Measurements from ENCODE around the gene SLCO1B3.
"Not testable (repeated sequence)": the region's sequence is repeated elsewhere in the genome, so short reads cannot be mapped to it uniquely, and the experiment has no call there.

SLCO1B3 gene, protein sequence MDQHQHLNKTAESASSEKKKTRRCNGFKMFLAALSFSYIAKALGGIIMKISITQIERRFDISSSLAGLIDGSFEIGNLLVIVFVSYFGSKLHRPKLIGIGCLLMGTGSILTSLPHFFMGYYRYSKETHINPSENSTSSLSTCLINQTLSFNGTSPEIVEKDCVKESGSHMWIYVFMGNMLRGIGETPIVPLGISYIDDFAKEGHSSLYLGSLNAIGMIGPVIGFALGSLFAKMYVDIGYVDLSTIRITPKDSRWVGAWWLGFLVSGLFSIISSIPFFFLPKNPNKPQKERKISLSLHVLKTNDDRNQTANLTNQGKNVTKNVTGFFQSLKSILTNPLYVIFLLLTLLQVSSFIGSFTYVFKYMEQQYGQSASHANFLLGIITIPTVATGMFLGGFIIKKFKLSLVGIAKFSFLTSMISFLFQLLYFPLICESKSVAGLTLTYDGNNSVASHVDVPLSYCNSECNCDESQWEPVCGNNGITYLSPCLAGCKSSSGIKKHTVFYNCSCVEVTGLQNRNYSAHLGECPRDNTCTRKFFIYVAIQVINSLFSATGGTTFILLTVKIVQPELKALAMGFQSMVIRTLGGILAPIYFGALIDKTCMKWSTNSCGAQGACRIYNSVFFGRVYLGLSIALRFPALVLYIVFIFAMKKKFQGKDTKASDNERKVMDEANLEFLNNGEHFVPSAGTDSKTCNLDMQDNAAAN

GRCh38 chr12:20810487-20810886, at the start of gene SLCO1B3:
TSS of gene SLCO1B3 (plus strand) at chr12:20810705. CDS start at chr12:20815739, 5,034 bp downstream.
- no peak for TF ChIP-seq EZH2 (IDR thresholded peaks at IDR 0.05; ENCODE audit: borderline replicate concordance, low read length)
- TF ChIP-seq, protein P1, sequence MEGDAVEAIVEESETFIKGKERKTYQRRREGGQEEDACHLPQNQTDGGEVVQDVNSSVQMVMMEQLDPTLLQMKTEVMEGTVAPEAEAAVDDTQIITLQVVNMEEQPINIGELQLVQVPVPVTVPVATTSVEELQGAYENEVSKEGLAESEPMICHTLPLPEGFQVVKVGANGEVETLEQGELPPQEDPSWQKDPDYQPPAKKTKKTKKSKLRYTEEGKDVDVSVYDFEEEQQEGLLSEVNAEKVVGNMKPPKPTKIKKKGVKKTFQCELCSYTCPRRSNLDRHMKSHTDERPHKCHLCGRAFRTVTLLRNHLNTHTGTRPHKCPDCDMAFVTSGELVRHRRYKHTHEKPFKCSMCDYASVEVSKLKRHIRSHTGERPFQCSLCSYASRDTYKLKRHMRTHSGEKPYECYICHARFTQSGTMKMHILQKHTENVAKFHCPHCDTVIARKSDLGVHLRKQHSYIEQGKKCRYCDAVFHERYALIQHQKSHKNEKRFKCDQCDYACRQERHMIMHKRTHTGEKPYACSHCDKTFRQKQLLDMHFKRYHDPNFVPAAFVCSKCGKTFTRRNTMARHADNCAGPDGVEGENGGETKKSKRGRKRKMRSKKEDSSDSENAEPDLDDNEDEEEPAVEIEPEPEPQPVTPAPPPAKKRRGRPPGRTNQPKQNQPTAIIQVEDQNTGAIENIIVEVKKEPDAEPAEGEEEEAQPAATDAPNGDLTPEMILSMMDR (IDR thresholded peaks at IDR 0.05; ENCODE audit: low read length): no peak
- Histone ChIP-seq H3K9me3 (ENCODE audit: low read length) (no peaks in the 10 kb centered on the region), H3F3A (ENCODE audit: insufficient read depth, low read length) (no peaks in the 10 kb centered on the region), H3K9ac (ENCODE audit: low read length) (no peak within 1 kb of the TSS), H3K9me2 (ENCODE audit: low read depth, low read length) (no peaks in the 10 kb centered on the region), H4K20me1 (ENCODE audit: insufficient read depth, low read length) (no peaks in the 10 kb centered on the region), H3K36me3 (ENCODE audit: insufficient read depth, low read length) (no peaks in the 10 kb centered on the region), H3K4me3 (ENCODE audit: low read depth, low read length, poor library complexity, severe bottlenecking) (no peak within 1 kb of the TSS), H3K27ac (ENCODE audit: low read depth, low read length, poor library complexity, severe bottlenecking) (no peak within 1 kb of the TSS), H3K4me1 (ENCODE audit: insufficient read depth, low read length, severe bottlenecking) (no peaks in the 10 kb centered on the region), H3K4me2 (ENCODE audit: low read length) (no peak within 1 kb of the TSS), H3K27me3 (ENCODE audit: insufficient read depth, low read length) (no peaks in the 10 kb centered on the region), H2AFZ (ENCODE audit: low read length) (no peak within 1 kb of the TSS), H3K79me2 (ENCODE audit: insufficient read depth, low read length) (no peaks in the 10 kb centered on the region)

- no peaks in the 10 kb centered on the region for H3K9me3 ChIP-seq (ENCODE audit: low read length)
- H3K4me3 ChIP-seq (ENCODE audit: low read depth, low read length, poor library complexity, severe bottlenecking): no peak overlapping the region
- no peaks in the 10 kb centered on the region for H3K36me3 ChIP-seq (ENCODE audit: insufficient read depth, low read length)
- no peaks in the 10 kb centered on the region for H3K9me2 ChIP-seq (ENCODE audit: low read depth, low read length)
- H2AFZ ChIP-seq (ENCODE audit: low read length): no peak overlapping the region
- no peak overlapping the region for H3K9ac ChIP-seq (ENCODE audit: low read length)
- H4K20me1 ChIP-seq (ENCODE audit: insufficient read depth, low read length): no peaks in the 10 kb centered on the region
- no peak for TF ChIP-seq EZH2 (IDR thresholded peaks at IDR 0.05; ENCODE audit: borderline replicate concordance, low read length)
- TF ChIP-seq, protein P1 (IDR thresholded peaks at IDR 0.05; ENCODE audit: low read length): no peak
- H3K4me2 ChIP-seq (ENCODE audit: low read length): no peak overlapping the region
- no peak overlapping the region for H3K27ac ChIP-seq (ENCODE audit: low read depth, low read length, poor library complexity, severe bottlenecking)
- H3K4me1 ChIP-seq (ENCODE audit: insufficient read depth, low read length, severe bottlenecking): no peaks in the 10 kb centered on the region
- H3K27me3 ChIP-seq (ENCODE audit: insufficient read depth, low read length): no peaks in the 10 kb centered on the region
- no peaks in the 10 kb centered on the region for H3F3A ChIP-seq (ENCODE audit: insufficient read depth, low read length)
- no peaks in the 10 kb centered on the region for H3K79me2 ChIP-seq (ENCODE audit: insufficient read depth, low read length)
These were observed 33.1 kb upstream of the SLCO1B3 start for GRCh38 chr12:20777420-20777819.

- Histone ChIP-seq H3K36me3 (ENCODE audit: insufficient read depth, low read length) (no peaks in the 10 kb centered on the region), H3F3A (ENCODE audit: insufficient read depth, low read length) (no peaks in the 10 kb centered on the region), H4K20me1 (ENCODE audit: insufficient read depth, low read length) (no peaks in the 10 kb centered on the region), H3K79me2 (ENCODE audit: insufficient read depth, low read length) (no peaks in the 10 kb centered on the region), H3K9me3 (ENCODE audit: low read length) (no peaks in the 10 kb centered on the region), H2AFZ (ENCODE audit: low read length) (no peak overlapping the region), H3K4me3 (ENCODE audit: low read depth, low read length, poor library complexity, severe bottlenecking) (no peak overlapping the region), H3K9ac (ENCODE audit: low read length) (no peak overlapping the region), H3K4me2 (ENCODE audit: low read length) (no peak overlapping the region), H3K4me1 (ENCODE audit: insufficient read depth, low read length, severe bottlenecking) (no peaks in the 10 kb centered on the region), H3K9me2 (ENCODE audit: low read depth, low read length) (no peaks in the 10 kb centered on the region), H3K27me3 (ENCODE audit: insufficient read depth, low read length) (no peaks in the 10 kb centered on the region), H3K27ac (ENCODE audit: low read depth, low read length, poor library complexity, severe bottlenecking) (no peak overlapping the region)
- TF ChIP-seq, protein P1 (IDR thresholded peaks at IDR 0.05; ENCODE audit: low read length): no peak
- TF ChIP-seq EZH2 (IDR thresholded peaks at IDR 0.05; ENCODE audit: borderline replicate concordance, low read length): no peak
These were observed 31.5 kb upstream of the SLCO1B3 start for GRCh38 chr12:20778969-20779368.

DNA sequence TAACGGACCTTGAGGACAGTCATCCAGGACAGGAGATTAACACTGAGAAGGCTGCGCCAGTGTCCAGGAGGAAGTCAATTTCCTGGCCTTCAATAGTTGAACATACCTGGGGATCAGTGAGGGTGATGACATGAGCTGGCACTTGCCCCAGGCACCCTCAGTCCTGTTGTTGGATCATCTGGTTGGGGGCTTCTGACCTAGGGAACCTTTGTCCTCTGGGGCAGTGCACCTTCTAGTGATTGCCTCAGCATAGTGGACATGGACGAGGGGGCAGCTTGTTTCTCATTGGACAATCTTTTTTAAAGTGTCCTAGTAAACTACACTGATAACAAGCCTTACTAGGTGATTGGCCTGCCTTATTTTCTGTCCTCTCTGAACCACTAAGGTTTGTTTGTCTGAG, 30.5 kb upstream of the SLCO1B3 start:
- not testable (repeated sequence) for H3K27me3 ChIP-seq (ENCODE audit: insufficient read depth, low read length); H3K4me3 ChIP-seq (ENCODE audit: low read depth, low read length, poor library complexity, severe bottlenecking); H3K9me3 ChIP-seq (ENCODE audit: low read length); H3K9ac ChIP-seq (ENCODE audit: low read length); H3F3A ChIP-seq (ENCODE audit: insufficient read depth, low read length); H3K36me3 ChIP-seq (ENCODE audit: insufficient read depth, low read length); H3K4me1 ChIP-seq (ENCODE audit: insufficient read depth, low read length, severe bottlenecking); H3K27ac ChIP-seq (ENCODE audit: low read depth, low read length, poor library complexity, severe bottlenecking); H2AFZ ChIP-seq (ENCODE audit: low read length); H4K20me1 ChIP-seq (ENCODE audit: insufficient read depth, low read length); H3K4me2 ChIP-seq (ENCODE audit: low read length); H3K79me2 ChIP-seq (ENCODE audit: insufficient read depth, low read length); H3K9me2 ChIP-seq (ENCODE audit: low read depth, low read length)

DNA sequence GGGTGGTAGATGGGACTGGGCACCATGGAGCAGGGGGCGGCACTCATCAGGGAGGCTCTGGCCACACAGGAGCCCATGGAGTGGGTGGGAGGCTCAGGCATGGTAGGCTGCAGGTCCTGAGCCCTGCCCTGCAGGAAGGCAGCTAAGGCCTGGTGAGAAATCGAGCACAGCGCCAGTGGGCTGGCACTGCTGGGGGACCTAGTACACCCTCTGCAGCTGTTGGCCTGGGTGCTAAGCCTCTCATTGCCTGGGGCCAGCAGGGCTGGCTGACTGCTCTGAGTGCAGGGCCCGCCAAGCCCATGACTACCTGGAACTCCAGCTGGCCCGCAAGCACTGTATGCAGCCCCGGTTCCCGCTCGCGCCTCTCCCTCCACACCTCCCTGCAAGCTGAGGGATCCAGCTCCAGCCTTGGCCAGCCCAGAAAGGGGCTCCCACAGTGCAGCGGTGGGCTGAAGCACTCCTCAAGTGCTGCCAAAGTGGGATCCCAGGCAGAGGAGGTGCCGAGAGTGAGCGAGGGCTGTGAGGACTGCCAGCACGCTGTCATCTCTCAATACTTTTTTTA, 26.6 kb upstream of the SLCO1B3 start:
- H4K20me1 ChIP-seq (ENCODE audit: insufficient read depth, low read length); H3K79me2 ChIP-seq (ENCODE audit: insufficient read depth, low read length); H2AFZ ChIP-seq (ENCODE audit: low read length); H3K27me3 ChIP-seq (ENCODE audit: insufficient read depth, low read length); H3K36me3 ChIP-seq (ENCODE audit: insufficient read depth, low read length); H3K9me3 ChIP-seq (ENCODE audit: low read length); H3K4me1 ChIP-seq (ENCODE audit: insufficient read depth, low read length, severe bottlenecking); H3K9me2 ChIP-seq (ENCODE audit: low read depth, low read length); H3K27ac ChIP-seq (ENCODE audit: low read depth, low read length, poor library complexity, severe bottlenecking); H3K9ac ChIP-seq (ENCODE audit: low read length); H3F3A ChIP-seq (ENCODE audit: insufficient read depth, low read length); H3K4me3 ChIP-seq (ENCODE audit: low read depth, low read length, poor library complexity, severe bottlenecking); H3K4me2 ChIP-seq (ENCODE audit: low read length): not testable (repeated sequence)

Data from OCI-LY1 (cell line).